Measurements from ENCODE around the gene ARID1B.

The ARID1B gene

DNA sequence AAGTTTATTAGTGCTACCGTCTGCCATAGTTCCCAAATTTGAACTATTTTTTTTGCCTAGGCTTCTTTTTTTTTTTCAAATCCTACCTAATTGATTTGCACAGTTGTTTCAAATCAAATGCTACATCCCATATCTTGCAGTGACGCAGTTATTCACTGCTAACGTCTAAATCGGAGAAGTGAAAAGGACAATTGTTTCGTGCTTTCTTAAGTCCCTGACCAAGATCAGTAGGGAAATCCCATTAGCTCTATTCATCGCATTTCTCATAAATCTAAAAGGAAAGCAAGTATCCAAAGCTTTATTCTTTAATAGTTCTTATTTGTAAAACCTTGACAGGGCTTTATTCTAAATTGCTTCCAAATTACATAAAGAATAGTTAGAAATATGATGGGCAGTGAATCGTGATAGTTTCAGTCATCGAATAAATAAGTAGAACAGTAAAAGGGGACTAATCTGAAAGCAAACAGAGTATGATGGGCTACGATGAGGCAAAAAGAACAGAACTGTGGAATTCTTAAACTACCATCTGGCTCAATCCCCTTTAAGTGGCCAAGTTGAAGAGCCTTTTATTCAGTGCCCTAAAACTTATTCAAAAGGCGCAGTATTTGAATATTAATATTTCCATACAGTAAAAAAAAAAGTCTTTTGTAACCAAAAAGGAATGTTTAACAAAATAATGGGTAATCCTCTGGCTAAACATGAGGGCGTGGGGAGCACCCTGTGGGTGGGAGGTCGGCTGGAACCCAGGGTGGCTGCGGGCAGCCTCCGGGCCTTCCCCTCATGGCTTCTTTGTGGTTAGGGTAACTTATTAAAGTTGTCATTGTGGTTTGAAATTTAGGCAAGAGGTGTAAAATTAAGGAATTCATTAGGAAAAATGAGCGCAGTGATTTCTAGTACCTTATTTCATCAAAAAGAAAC, 3.0 kb upstream of the ARID1B start:
- Histone ChIP-seq H3K4me1 (ENCODE audit: control insufficient read depth in 1 of 2, insufficient read depth in 2 of 2, low read length in 2 of 2) (peaks cover 11 to 17% of the 10 kb centered on the region in 2 donors), H3K9me3 (ENCODE audit: control insufficient read depth in 1 of 2, low read length in 2 of 2) (no peaks in the 10 kb centered on the region), H3K4me3 (ENCODE audit: low read depth in 1 of 2, low read length in 2 of 2) (no peak overlapping the region), H3K27me3 (ENCODE audit: control insufficient read depth in 1 of 2, insufficient read depth in 2 of 2, low read length in 2 of 2) (no peaks in the 10 kb centered on the region), H3K27ac (ENCODE audit: low read depth, low read length) (no peak overlapping the region), H3K36me3 (ENCODE audit: control insufficient read depth in 1 of 2, insufficient read depth in 2 of 2, low read length in 2 of 2) (no peaks in the 10 kb centered on the region), H3K9ac (ENCODE audit: low read depth in 1 of 2, low read length in 2 of 2) (no peak overlapping the region)

DNA sequence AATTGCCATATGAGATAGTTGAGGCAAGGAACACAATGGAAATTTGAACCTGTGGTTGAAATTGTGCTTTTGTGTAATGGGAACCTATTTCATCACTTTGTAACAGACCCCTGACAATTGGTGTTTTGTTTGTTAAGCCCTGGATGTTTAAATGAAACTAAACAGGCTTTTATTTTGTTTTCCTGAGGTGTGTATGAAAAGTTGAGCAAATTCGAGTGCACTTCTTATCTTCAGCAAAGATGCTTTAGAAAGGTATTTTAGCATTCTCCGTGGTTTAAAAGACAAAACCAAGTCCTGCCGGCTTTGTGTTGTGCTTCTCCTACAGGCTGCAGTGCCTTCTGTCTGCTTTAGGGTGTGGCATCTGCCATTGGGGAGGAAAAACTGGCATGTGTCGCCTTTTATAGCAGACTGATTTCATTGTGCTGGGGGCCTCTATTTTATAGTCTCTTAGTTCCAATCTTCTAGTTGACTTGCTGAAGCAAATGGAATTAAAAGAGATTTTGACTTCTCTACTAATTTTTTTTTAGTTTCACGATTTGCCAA, 2.2 kb upstream of the ARID1B start:
- Histone ChIP-seq H3K4me1 (ENCODE audit: control insufficient read depth in 1 of 2, insufficient read depth in 2 of 2, low read length in 2 of 2) (peaks cover 9 to 17% of the 10 kb centered on the region in 2 donors), H3K27me3 (ENCODE audit: control insufficient read depth in 1 of 2, insufficient read depth in 2 of 2, low read length in 2 of 2) (no peaks in the 10 kb centered on the region), H3K27ac (ENCODE audit: low read depth, low read length) (no peak overlapping the region), H3K36me3 (ENCODE audit: control insufficient read depth in 1 of 2, insufficient read depth in 2 of 2, low read length in 2 of 2) (no peaks in the 10 kb centered on the region), H3K9ac (ENCODE audit: low read depth in 1 of 2, low read length in 2 of 2) (no peak overlapping the region), H3K4me3 (ENCODE audit: low read depth in 1 of 2, low read length in 2 of 2) (no peak overlapping the region), H3K9me3 (ENCODE audit: control insufficient read depth in 1 of 2, low read length in 2 of 2) (no peaks in the 10 kb centered on the region)

DNA sequence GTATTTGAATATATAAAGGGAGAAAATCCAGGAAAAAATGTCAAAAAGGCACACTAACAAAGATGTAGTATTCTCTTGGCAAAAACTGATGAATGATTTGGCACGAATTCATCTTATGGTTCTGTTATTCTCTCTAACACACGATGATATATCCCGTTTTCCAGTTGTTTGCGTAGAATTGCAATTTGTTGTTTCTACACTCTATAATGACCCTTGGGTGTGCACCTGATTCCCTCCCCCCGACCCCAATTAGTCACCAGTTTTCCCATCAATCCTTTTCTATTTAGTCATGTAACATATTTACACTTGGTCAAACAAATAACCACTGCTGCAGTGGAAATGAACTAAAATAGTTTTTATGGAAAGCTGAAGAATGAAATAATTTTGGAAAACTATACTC, 1.5 kb upstream of the ARID1B start:
- no peaks in the 10 kb centered on the region for H3K27me3 ChIP-seq (ENCODE audit: control insufficient read depth in 1 of 2, insufficient read depth in 2 of 2, low read length in 2 of 2)
- no peak overlapping the region for H3K4me3 ChIP-seq (ENCODE audit: low read depth in 1 of 2, low read length in 2 of 2)
- H3K9ac ChIP-seq (ENCODE audit: low read depth in 1 of 2, low read length in 2 of 2) = no peak overlapping the region
- H3K4me1 ChIP-seq (ENCODE audit: control insufficient read depth in 1 of 2, insufficient read depth in 2 of 2, low read length in 2 of 2) = peaks cover 11 to 24% of the 10 kb centered on the region in 2 donors
- no peaks in the 10 kb centered on the region for H3K36me3 ChIP-seq (ENCODE audit: control insufficient read depth in 1 of 2, insufficient read depth in 2 of 2, low read length in 2 of 2)
- no peak overlapping the region for H3K27ac ChIP-seq (ENCODE audit: low read depth, low read length)
- no peaks in the 10 kb centered on the region for H3K9me3 ChIP-seq (ENCODE audit: control insufficient read depth in 1 of 2, low read length in 2 of 2)

DNA sequence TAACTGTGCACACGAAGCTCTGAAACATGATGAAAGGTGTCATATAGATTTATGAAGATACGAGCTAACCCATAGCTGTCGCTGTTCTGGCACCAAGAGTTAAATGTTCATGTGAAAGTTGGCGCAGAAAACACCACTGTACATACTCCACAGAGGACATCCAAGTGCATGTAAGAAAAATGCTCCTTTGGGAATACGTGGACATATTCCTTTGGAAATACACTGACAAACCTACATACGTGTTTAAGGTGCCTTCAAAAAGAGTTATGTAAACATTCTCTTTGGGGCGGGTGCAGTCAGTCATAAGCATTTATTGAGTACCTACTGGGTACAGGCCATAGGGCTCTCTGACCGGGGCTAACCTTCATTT, 723 bp upstream of the ARID1B start:
- Histone ChIP-seq H3K9me3 (ENCODE audit: control insufficient read depth in 1 of 2, low read length in 2 of 2) (no peaks in the 10 kb centered on the region), H3K9ac (ENCODE audit: low read depth in 1 of 2, low read length in 2 of 2) (peak overlapping the region; percentile 70 to 76), H3K36me3 (ENCODE audit: control insufficient read depth in 1 of 2, insufficient read depth in 2 of 2, low read length in 2 of 2) (no peaks in the 10 kb centered on the region), H3K27me3 (ENCODE audit: control insufficient read depth in 1 of 2, insufficient read depth in 2 of 2, low read length in 2 of 2) (no peaks in the 10 kb centered on the region), H3K4me3 (ENCODE audit: low read depth in 1 of 2, low read length in 2 of 2) (peak overlapping the region; percentile 68 to 75), H3K4me1 (ENCODE audit: control insufficient read depth in 1 of 2, insufficient read depth in 2 of 2, low read length in 2 of 2) (peaks cover 15 to 25% of the 10 kb centered on the region in 2 donors), H3K27ac (ENCODE audit: low read depth, low read length) (peak overlapping the region; percentile 92)

DNA sequence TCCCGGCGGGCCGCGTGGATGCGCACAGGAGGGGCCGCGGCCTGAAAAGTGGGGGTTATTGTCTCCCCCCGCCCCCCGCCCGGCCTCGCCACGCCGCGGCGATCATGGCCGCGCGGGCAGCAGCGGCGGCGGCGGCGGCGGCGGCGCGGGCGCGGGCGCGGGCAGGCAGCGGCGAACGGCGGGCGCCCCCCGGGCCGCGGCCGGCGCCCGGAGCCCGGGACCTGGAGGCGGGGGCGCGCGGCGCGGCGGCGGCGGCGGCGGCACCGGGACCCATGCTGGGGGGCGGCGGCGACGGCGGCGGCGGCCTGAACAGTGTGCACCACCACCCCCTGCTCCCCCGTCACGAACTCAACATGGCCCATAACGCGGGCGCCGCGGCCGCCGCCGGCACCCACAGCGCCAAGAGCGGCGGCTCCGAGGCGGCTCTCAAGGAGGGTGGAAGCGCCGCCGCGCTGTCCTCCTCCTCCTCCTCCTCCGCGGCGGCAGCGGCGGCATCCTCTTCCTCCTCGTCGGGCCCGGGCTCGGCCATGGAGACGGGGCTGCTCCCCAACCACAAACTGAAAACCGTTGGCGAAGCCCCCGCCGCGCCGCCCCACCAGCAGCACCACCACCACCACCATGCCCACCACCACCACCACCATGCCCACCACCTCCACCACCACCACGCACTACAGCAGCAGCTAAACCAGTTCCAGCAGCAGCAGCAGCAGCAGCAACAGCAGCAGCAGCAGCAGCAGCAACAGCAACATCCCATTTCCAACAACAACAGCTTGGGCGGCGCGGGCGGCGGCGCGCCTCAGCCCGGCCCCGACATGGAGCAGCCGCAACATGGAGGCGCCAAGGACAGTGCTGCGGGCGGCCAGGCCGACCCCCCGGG, 637 bp downstream of the ARID1B start:
- peak overlapping the region; percentile 97 for H3K27ac ChIP-seq (ENCODE audit: low read depth, low read length)
- H3K9ac ChIP-seq (ENCODE audit: low read depth in 1 of 2, low read length in 2 of 2) = peak overlapping the region; percentile 82 to 83
- no peaks in the 10 kb centered on the region for H3K9me3 ChIP-seq (ENCODE audit: control insufficient read depth in 1 of 2, low read length in 2 of 2)
- H3K4me3 ChIP-seq (ENCODE audit: low read depth in 1 of 2, low read length in 2 of 2) = peak overlapping the region; percentile 68 to 77
- H3K36me3 ChIP-seq (ENCODE audit: control insufficient read depth in 1 of 2, insufficient read depth in 2 of 2, low read length in 2 of 2) = no peaks in the 10 kb centered on the region
- peaks cover 22 to 30% of the 10 kb centered on the region in 2 donors for H3K4me1 ChIP-seq (ENCODE audit: control insufficient read depth in 1 of 2, insufficient read depth in 2 of 2, low read length in 2 of 2)
- no peaks in the 10 kb centered on the region for H3K27me3 ChIP-seq (ENCODE audit: control insufficient read depth in 1 of 2, insufficient read depth in 2 of 2, low read length in 2 of 2)

DNA sequence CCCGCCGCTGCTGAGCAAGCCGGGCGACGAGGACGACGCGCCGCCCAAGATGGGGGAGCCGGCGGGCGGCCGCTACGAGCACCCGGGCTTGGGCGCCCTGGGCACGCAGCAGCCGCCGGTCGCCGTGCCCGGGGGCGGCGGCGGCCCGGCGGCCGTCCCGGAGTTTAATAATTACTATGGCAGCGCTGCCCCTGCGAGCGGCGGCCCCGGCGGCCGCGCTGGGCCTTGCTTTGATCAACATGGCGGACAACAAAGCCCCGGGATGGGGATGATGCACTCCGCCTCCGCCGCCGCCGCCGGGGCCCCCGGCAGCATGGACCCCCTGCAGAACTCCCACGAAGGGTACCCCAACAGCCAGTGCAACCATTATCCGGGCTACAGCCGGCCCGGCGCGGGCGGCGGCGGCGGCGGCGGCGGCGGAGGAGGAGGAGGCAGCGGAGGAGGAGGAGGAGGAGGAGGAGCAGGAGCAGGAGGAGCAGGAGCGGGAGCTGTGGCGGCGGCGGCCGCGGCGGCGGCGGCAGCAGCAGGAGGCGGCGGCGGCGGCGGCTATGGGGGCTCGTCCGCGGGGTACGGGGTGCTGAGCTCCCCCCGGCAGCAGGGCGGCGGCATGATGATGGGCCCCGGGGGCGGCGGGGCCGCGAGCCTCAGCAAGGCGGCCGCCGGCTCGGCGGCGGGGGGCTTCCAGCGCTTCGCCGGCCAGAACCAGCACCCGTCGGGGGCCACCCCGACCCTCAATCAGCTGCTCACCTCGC, 1.5 kb downstream of the ARID1B start:
- peaks cover 30 to 37% of the 10 kb centered on the region in 2 donors for H3K4me1 ChIP-seq (ENCODE audit: control insufficient read depth in 1 of 2, insufficient read depth in 2 of 2, low read length in 2 of 2)
- peak overlapping the region; percentile 97 for H3K27ac ChIP-seq (ENCODE audit: low read depth, low read length)
- peak overlapping the region; percentile 73 to 83 for H3K9ac ChIP-seq (ENCODE audit: low read depth in 1 of 2, low read length in 2 of 2)
- H3K4me3 ChIP-seq (ENCODE audit: low read depth in 1 of 2, low read length in 2 of 2) = peak overlapping the region; percentile 91 to 95
- no peaks in the 10 kb centered on the region for H3K9me3 ChIP-seq (ENCODE audit: control insufficient read depth in 1 of 2, low read length in 2 of 2)
- no peaks in the 10 kb centered on the region for H3K27me3 ChIP-seq (ENCODE audit: control insufficient read depth in 1 of 2, insufficient read depth in 2 of 2, low read length in 2 of 2)
- H3K36me3 ChIP-seq (ENCODE audit: control insufficient read depth in 1 of 2, insufficient read depth in 2 of 2, low read length in 2 of 2) = no peaks in the 10 kb centered on the region

DNA sequence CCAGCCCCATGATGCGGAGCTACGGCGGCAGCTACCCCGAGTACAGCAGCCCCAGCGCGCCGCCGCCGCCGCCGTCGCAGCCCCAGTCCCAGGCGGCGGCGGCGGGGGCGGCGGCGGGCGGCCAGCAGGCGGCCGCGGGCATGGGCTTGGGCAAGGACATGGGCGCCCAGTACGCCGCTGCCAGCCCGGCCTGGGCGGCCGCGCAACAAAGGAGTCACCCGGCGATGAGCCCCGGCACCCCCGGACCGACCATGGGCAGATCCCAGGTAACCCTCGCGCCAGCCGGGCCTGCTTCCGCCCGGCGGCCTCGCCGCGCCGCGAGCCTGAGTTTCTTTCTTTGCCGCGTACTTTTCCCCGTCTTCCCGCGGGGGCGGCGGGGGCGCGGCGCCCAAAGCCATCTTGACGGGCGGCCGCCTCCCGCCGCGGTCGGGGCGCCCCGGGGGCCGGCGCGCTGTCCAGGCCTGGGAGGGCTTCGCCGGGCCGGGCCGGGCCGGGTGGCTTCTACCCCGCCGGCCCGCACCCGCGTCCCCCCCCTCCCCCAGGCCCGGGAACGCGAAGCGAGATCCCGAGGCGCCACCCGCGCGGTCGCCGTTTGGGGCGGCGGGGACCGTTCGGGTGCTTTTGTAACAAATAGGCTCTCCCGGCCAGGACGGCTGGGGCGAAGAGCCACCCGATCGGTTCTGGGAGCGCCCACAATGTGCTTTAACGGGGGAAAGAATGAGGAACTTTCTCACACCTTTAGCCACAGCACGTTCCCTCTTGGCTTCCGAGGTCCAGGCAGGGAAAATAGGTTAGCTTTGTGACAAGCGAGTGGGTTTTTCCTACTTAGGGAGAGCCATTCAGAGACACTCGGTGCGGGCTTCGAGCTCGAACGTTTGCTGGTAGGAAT, 2.3 kb downstream of the ARID1B start:
- Histone ChIP-seq H3K36me3 (ENCODE audit: control insufficient read depth in 1 of 2, insufficient read depth in 2 of 2, low read length in 2 of 2) (no peaks in the 10 kb centered on the region), H3K4me1 (ENCODE audit: control insufficient read depth in 1 of 2, insufficient read depth in 2 of 2, low read length in 2 of 2) (peaks cover 37 to 42% of the 10 kb centered on the region in 2 donors), H3K27me3 (ENCODE audit: control insufficient read depth in 1 of 2, insufficient read depth in 2 of 2, low read length in 2 of 2) (no peaks in the 10 kb centered on the region), H3K9ac (ENCODE audit: low read depth in 1 of 2, low read length in 2 of 2) (peak overlapping the region; percentile 82 to 91), H3K9me3 (ENCODE audit: control insufficient read depth in 1 of 2, low read length in 2 of 2) (no peaks in the 10 kb centered on the region), H3K4me3 (ENCODE audit: low read depth in 1 of 2, low read length in 2 of 2) (peak overlapping the region; percentile 91 to 95), H3K27ac (ENCODE audit: low read depth, low read length) (peak overlapping the region; percentile 97)

DNA sequence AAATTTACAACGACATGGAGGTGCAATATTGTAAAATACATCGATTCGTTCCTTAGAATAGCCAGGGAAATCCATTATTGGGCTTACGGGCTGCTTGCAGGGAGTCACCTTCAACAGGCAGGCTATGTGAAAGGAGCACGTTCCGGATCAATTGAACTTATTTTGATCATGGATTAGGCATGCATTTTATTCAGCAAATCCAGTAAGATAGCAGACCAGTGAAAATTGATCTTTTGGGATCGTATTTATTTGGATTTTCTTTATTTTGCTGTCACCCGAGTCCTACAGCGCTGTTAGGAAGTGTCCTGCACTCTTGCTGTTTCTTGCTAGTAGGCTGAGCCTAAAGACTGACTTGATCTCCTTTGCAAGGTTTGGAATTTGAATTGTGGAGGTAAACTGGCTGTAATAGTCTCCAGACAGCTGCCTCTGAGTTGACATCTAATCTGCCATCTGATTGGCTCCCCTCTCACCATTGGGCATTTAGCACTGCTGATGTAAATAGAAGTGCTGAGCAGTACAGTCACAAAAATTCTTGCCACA, 3.0 kb downstream of the ARID1B start:
- no peaks in the 10 kb centered on the region for H3K9me3 ChIP-seq (ENCODE audit: control insufficient read depth in 1 of 2, low read length in 2 of 2)
- peak overlapping the region; percentile 97 for H3K27ac ChIP-seq (ENCODE audit: low read depth, low read length)
- peaks cover 35 to 37% of the 10 kb centered on the region in 2 donors for H3K4me1 ChIP-seq (ENCODE audit: control insufficient read depth in 1 of 2, insufficient read depth in 2 of 2, low read length in 2 of 2)
- H3K9ac ChIP-seq (ENCODE audit: low read depth in 1 of 2, low read length in 2 of 2) = peak overlapping the region; percentile 82 to 91
- peak overlapping the region; percentile 91 to 95 for H3K4me3 ChIP-seq (ENCODE audit: low read depth in 1 of 2, low read length in 2 of 2)
- no peaks in the 10 kb centered on the region for H3K27me3 ChIP-seq (ENCODE audit: control insufficient read depth in 1 of 2, insufficient read depth in 2 of 2, low read length in 2 of 2)
- no peaks in the 10 kb centered on the region for H3K36me3 ChIP-seq (ENCODE audit: control insufficient read depth in 1 of 2, insufficient read depth in 2 of 2, low read length in 2 of 2)
